SK-N-SH treated with all-trans-retinoic acid at 6 μM for 48 hours (cell line): ENCODE measurements around the gene BRME1.

Experiments used
- ARNTL ChIP-seq: fragments of 450-650 bp; formaldehyde crosslinking; IDR thresholded peaks from 2 replicates; pipeline ENCODE4 v1.5.0; 2020; ENCODE audit warnings: low read depth, mild to moderate bottlenecking, moderate library complexity, borderline replicate concordance
- CSDC2 ChIP-seq: fragments of 250-450 bp; sonication (Bioruptor Pico); IDR thresholded peaks from 2 replicates; pipeline ENCODE4 v1.5.0; 2020; ENCODE audit warnings: mild to moderate bottlenecking, moderate library complexity
- RARB ChIP-seq: fragments of 250-450 bp; sonication (Bioruptor Pico); IDR thresholded peaks from 2 replicates; pipeline ENCODE4 v1.8.0; 2021; ENCODE audit warnings: mild to moderate bottlenecking, moderate library complexity
- SNAI2 ChIP-seq: fragments of 250-450 bp; sonication (Bioruptor Pico); IDR thresholded peaks from 2 replicates; pipeline ENCODE4 v1.5.0; 2020; ENCODE audit warnings: mild to moderate bottlenecking, moderate library complexity
- TOX ChIP-seq: fragments of 250-450 bp; sonication (Bioruptor Pico); IDR thresholded peaks from 2 replicates; pipeline ENCODE4 v1.8.0; 2021; ENCODE audit warnings: mild to moderate bottlenecking, moderate library complexity, borderline replicate concordance
- ZNF565 ChIP-seq: fragments of 450-650 bp; formaldehyde crosslinking; conservative IDR thresholded peaks from 2 replicates; pipeline ENCODE4 v1.5.0; 2020; ENCODE audit warnings: low read depth, mild to moderate bottlenecking, moderate library complexity
- ZNF70 ChIP-seq: fragments of 450-650 bp; formaldehyde crosslinking; IDR thresholded peaks from 2 replicates; pipeline ENCODE4 v1.5.0; 2020; ENCODE audit warnings: mild to moderate bottlenecking, moderate library complexity
- TF ChIP-seq, protein P1 (sequence below): fragments of 250-450 bp; sonication (Bioruptor Pico); IDR thresholded peaks from 2 replicates; pipeline ENCODE4 v1.5.1; 2020; ENCODE audit warnings: low read depth, mild to moderate bottlenecking, moderate library complexity
- TF ChIP-seq, protein P2 (sequence below): fragments of 250-450 bp; sonication (Bioruptor Pico); IDR thresholded peaks from 2 replicates; pipeline ENCODE4 v1.8.0; 2020; ENCODE audit warnings: mild to moderate bottlenecking, moderate library complexity, borderline replicate concordance
- TF ChIP-seq, protein P3 (sequence below): fragments of 250-450 bp; sonication (Bioruptor Pico); IDR thresholded peaks from 2 replicates; pipeline ENCODE4 v1.5.1; 2021; ENCODE audit warnings: mild to moderate bottlenecking, moderate library complexity
- TF ChIP-seq, protein P4 (sequence below): fragments of 250-450 bp; sonication (Bioruptor Pico); IDR thresholded peaks from 2 replicates; pipeline ENCODE4 v1.5.0; 2020; ENCODE audit warnings: mild to moderate bottlenecking, moderate library complexity

DNA sequence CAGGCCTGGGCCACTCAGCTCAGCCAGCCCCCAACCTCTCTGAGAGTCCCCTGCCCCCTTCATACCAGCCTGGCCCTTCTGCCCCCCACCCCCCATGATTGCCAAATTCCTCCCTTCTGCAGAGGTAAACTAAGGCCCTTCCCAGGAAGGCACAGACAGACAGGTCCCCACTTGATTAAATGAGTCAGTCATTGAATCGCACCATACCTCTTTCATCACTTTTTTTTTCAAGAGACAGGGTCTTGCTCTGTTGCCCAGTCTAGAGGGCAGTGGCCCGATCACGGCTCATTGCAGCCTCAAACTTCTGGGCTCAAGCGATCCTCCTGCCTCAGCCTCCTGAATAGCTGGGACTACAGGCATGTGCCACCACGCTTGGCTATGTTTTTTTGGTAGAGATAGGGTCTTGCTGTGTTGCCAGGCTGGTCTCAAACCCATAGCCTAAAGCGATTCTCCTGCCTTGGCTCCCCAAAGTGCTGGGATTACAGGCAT lies 26.3 kb upstream of the BRME1 start:
- TF ChIP-seq RARB (CRISPR knock-in tag) (no peak), ZNF565 (no peak), CSDC2 (no peak), ARNTL (CRISPR knock-in tag) (no peak), TOX (CRISPR knock-in tag) (no peak), SNAI2 (no peak), ZNF70 (CRISPR knock-in tag) (no peak)
- TF ChIP-seq, protein P1, sequence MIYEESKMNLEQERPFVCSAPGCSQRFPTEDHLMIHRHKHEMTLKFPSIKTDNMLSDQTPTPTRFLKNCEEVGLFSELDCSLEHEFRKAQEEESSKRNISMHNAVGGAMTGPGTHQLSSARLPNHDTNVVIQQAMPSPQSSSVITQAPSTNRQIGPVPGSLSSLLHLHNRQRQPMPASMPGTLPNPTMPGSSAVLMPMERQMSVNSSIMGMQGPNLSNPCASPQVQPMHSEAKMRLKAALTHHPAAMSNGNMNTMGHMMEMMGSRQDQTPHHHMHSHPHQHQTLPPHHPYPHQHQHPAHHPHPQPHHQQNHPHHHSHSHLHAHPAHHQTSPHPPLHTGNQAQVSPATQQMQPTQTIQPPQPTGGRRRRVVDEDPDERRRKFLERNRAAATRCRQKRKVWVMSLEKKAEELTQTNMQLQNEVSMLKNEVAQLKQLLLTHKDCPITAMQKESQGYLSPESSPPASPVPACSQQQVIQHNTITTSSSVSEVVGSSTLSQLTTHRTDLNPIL (CRISPR knock-in tag) = no peak
- TF ChIP-seq, protein P2, sequence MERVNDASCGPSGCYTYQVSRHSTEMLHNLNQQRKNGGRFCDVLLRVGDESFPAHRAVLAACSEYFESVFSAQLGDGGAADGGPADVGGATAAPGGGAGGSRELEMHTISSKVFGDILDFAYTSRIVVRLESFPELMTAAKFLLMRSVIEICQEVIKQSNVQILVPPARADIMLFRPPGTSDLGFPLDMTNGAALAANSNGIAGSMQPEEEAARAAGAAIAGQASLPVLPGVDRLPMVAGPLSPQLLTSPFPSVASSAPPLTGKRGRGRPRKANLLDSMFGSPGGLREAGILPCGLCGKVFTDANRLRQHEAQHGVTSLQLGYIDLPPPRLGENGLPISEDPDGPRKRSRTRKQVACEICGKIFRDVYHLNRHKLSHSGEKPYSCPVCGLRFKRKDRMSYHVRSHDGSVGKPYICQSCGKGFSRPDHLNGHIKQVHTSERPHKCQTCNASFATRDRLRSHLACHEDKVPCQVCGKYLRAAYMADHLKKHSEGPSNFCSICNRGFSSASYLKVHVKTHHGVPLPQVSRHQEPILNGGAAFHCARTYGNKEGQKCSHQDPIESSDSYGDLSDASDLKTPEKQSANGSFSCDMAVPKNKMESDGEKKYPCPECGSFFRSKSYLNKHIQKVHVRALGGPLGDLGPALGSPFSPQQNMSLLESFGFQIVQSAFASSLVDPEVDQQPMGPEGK (CRISPR knock-in tag) = no peak
- TF ChIP-seq, protein P3, sequence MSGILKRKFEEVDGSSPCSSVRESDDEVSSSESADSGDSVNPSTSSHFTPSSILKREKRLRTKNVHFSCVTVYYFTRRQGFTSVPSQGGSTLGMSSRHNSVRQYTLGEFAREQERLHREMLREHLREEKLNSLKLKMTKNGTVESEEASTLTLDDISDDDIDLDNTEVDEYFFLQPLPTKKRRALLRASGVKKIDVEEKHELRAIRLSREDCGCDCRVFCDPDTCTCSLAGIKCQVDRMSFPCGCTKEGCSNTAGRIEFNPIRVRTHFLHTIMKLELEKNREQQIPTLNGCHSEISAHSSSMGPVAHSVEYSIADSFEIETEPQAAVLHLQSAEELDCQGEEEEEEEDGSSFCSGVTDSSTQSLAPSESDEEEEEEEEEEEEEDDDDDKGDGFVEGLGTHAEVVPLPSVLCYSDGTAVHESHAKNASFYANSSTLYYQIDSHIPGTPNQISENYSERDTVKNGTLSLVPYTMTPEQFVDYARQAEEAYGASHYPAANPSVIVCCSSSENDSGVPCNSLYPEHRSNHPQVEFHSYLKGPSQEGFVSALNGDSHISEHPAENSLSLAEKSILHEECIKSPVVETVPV (CRISPR knock-in tag) = no peak
- TF ChIP-seq, protein P4, sequence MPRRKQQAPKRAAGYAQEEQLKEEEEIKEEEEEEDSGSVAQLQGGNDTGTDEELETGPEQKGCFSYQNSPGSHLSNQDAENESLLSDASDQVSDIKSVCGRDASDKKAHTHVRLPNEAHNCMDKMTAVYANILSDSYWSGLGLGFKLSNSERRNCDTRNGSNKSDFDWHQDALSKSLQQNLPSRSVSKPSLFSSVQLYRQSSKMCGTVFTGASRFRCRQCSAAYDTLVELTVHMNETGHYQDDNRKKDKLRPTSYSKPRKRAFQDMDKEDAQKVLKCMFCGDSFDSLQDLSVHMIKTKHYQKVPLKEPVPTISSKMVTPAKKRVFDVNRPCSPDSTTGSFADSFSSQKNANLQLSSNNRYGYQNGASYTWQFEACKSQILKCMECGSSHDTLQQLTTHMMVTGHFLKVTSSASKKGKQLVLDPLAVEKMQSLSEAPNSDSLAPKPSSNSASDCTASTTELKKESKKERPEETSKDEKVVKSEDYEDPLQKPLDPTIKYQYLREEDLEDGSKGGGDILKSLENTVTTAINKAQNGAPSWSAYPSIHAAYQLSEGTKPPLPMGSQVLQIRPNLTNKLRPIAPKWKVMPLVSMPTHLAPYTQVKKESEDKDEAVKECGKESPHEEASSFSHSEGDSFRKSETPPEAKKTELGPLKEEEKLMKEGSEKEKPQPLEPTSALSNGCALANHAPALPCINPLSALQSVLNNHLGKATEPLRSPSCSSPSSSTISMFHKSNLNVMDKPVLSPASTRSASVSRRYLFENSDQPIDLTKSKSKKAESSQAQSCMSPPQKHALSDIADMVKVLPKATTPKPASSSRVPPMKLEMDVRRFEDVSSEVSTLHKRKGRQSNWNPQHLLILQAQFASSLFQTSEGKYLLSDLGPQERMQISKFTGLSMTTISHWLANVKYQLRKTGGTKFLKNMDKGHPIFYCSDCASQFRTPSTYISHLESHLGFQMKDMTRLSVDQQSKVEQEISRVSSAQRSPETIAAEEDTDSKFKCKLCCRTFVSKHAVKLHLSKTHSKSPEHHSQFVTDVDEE (CRISPR knock-in tag) = no peak
